ENCODE data around the gene TMEM14B.

The TMEM14B gene

DNA sequence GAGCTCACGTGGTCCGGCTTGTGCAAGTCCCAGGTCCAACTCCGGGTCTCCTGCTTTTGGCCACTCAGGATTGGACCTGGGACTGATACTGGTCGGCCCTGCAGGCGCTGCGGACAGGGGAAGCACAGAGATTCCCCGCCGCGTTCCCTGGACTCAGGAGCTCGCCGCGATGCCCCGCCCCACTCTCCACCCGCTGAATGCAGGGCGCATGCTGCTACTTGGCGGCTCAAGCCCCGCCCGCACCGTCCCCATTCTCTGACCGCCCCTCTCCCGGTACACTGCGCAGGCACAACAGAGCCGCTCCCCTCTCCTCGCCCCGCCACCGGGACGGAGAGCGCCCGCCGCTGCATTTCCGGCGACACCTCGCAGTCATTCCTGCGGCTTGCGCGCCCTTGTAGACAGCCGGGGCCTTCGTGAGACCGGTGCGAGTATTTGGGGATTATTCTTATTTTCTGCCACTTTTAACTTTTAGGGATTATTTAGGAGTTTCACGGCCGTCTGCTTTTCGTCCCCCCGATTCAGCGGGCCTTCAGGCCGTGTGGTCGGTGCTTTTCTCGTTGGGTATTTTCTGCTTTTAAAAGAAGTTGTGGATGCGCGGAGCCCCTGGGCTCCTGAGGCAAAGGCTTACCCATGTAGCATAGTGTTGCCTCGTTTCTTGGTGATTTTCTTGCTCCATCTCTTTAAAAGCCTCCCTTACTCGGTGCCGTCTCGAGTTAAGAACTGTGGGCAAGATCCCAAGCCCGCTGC, 24.6 kb upstream of the TMEM14B start, which contains the start of gene TMEM14C (continued):
- TF ChIP-seq, protein P1, sequence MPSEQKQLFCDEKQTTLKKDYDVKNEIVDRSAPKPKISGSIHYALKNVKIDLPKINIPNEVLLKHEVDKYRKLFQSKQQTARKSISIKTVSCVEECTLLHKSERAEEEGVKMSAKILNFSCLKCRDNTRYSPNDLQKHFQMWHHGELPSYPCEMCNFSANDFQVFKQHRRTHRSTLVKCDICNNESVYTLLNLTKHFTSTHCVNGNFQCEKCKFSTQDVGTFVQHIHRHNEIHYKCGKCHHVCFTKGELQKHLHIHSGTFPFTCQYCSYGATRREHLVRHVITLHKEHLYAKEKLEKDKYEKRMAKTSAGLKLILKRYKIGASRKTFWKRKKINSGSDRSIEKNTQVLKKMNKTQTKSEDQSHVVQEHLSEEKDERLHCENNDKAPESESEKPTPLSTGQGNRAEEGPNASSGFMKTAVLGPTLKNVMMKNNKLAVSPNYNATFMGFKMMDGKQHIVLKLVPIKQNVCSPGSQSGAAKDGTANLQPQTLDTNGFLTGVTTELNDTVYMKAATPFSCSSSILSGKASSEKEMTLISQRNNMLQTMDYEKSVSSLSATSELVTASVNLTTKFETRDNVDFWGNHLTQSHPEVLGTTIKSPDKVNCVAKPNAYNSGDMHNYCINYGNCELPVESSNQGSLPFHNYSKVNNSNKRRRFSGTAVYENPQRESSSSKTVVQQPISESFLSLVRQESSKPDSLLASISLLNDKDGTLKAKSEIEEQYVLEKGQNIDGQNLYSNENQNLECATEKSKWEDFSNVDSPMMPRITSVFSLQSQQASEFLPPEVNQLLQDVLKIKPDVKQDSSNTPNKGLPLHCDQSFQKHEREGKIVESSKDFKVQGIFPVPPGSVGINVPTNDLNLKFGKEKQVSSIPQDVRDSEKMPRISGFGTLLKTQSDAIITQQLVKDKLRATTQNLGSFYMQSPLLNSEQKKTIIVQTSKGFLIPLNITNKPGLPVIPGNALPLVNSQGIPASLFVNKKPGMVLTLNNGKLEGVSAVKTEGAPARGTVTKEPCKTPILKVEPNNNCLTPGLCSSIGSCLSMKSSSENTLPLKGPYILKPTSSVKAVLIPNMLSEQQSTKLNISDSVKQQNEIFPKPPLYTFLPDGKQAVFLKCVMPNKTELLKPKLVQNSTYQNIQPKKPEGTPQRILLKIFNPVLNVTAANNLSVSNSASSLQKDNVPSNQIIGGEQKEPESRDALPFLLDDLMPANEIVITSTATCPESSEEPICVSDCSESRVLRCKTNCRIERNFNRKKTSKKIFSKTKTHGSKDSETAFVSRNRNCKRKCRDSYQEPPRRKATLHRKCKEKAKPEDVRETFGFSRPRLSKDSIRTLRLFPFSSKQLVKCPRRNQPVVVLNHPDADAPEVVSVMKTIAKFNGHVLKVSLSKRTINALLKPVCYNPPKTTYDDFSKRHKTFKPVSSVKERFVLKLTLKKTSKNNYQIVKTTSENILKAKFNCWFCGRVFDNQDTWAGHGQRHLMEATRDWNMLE (tag by site-specific recombination; conservative IDR thresholded peaks at IDR 0.05; ENCODE audit: low read depth), result no peak
- TF ChIP-seq ZNF10 (tag by site-specific recombination; IDR thresholded peaks at IDR 0.05) (peak; percentile 11; the same call in 1 of the 2 replicates), ZFP37 (tag by site-specific recombination; IDR thresholded peaks at IDR 0.05) (no peak; the same call in 1 of the 2 replicates), ZNF830 (tag by site-specific recombination; IDR thresholded peaks at IDR 0.05; ENCODE audit: low read depth) (no peak), ZEB2 (tag by site-specific recombination; IDR thresholded peaks at IDR 0.05) (peak; percentile 73), ZNF677 (tag by site-specific recombination; IDR thresholded peaks at IDR 0.05) (no peak), ZFHX2 (tag by site-specific recombination; conservative IDR thresholded peaks at IDR 0.05) (no peak), ZNF501 (tag by site-specific recombination; IDR thresholded peaks at IDR 0.05) (peak; percentile 73), ZNF292 (tag by site-specific recombination; IDR thresholded peaks at IDR 0.05; ENCODE audit: borderline replicate concordance, low read depth) (no peak), ZIC2 (tag by site-specific recombination; IDR thresholded peaks at IDR 0.05) (peak; percentile 67; the same call in 1 of the 2 replicates), ZNF2 (tag by site-specific recombination; IDR thresholded peaks at IDR 0.05) (peak; percentile 66; the same call in 1 of the 2 replicates), ZNF670 (tag by site-specific recombination; IDR thresholded peaks at IDR 0.05; ENCODE audit: low read depth) (no peak), ZNF623 (tag by site-specific recombination; IDR thresholded peaks at IDR 0.05) (no peak), ZNF660 (tag by site-specific recombination; IDR thresholded peaks at IDR 0.05) (peak; percentile 73), ZSCAN30 (tag by site-specific recombination; IDR thresholded peaks at IDR 0.05) (no peak), FEZF1 (tag by site-specific recombination; IDR thresholded peaks at IDR 0.05) (peak; percentile 46; the same call in 1 of the 2 replicates), ZNF548 (tag by site-specific recombination; IDR thresholded peaks at IDR 0.05) (no peak), ZNF791 (tag by site-specific recombination; IDR thresholded peaks at IDR 0.05) (no peak), ZNF571 (tag by site-specific recombination; IDR thresholded peaks at IDR 0.05) (no peak), ZNF174 (tag by site-specific recombination; IDR thresholded peaks at IDR 0.05) (no peak), ZNF366 (tag by site-specific recombination; conservative IDR thresholded peaks at IDR 0.05) (no peak), ZNF76 (tag by site-specific recombination; IDR thresholded peaks at IDR 0.05; ENCODE audit: borderline replicate concordance, low read depth) (0 out of 2 replicates have a peak, but pooled peaks have one; percentile 12), ZBTB20 (tag by site-specific recombination; IDR thresholded peaks at IDR 0.05) (peak; percentile 94), ZBTB8A (tag by site-specific recombination; IDR thresholded peaks at IDR 0.05) (peak; percentile 71)
- TF ChIP-seq, protein P2, sequence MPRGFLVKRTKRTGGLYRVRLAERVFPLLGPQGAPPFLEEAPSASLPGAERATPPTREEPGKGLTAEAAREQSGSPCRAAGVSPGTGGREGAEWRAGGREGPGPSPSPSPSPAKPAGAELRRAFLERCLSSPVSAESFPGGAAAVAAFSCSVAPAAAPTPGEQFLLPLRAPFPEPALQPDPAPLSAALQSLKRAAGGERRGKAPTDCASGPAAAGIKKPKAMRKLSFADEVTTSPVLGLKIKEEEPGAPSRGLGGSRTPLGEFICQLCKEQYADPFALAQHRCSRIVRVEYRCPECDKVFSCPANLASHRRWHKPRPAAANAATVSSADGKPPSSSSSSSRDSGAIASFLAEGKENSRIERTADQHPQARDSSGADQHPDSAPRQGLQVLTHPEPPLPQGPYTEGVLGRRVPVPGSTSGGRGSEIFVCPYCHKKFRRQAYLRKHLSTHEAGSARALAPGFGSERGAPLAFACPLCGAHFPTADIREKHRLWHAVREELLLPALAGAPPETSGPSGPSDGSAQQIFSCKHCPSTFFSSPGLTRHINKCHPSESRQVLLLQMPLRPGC (tag by site-specific recombination; IDR thresholded peaks at IDR 0.05), result peak; percentile 58; the same call in 1 of the 2 replicates
- TF ChIP-seq, protein P3, sequence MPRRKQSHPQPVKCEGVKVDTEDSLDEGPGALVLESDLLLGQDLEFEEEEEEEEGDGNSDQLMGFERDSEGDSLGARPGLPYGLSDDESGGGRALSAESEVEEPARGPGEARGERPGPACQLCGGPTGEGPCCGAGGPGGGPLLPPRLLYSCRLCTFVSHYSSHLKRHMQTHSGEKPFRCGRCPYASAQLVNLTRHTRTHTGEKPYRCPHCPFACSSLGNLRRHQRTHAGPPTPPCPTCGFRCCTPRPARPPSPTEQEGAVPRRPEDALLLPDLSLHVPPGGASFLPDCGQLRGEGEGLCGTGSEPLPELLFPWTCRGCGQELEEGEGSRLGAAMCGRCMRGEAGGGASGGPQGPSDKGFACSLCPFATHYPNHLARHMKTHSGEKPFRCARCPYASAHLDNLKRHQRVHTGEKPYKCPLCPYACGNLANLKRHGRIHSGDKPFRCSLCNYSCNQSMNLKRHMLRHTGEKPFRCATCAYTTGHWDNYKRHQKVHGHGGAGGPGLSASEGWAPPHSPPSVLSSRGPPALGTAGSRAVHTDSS (tag by site-specific recombination; IDR thresholded peaks at IDR 0.05), result no peak
- TF ChIP-seq, protein P4, sequence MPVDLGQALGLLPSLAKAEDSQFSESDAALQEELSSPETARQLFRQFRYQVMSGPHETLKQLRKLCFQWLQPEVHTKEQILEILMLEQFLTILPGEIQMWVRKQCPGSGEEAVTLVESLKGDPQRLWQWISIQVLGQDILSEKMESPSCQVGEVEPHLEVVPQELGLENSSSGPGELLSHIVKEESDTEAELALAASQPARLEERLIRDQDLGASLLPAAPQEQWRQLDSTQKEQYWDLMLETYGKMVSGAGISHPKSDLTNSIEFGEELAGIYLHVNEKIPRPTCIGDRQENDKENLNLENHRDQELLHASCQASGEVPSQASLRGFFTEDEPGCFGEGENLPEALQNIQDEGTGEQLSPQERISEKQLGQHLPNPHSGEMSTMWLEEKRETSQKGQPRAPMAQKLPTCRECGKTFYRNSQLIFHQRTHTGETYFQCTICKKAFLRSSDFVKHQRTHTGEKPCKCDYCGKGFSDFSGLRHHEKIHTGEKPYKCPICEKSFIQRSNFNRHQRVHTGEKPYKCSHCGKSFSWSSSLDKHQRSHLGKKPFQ (tag by site-specific recombination; IDR thresholded peaks at IDR 0.05), result peak; percentile 30; the same call in 1 of the 2 replicates
- TF ChIP-seq, protein P5, sequence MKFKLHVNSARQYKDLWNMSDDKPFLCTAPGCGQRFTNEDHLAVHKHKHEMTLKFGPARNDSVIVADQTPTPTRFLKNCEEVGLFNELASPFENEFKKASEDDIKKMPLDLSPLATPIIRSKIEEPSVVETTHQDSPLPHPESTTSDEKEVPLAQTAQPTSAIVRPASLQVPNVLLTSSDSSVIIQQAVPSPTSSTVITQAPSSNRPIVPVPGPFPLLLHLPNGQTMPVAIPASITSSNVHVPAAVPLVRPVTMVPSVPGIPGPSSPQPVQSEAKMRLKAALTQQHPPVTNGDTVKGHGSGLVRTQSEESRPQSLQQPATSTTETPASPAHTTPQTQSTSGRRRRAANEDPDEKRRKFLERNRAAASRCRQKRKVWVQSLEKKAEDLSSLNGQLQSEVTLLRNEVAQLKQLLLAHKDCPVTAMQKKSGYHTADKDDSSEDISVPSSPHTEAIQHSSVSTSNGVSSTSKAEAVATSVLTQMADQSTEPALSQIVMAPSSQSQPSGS (tag by site-specific recombination; IDR thresholded peaks at IDR 0.05; ENCODE audit: low read depth), result no peak

Measured in HEK293 (cell line).